Neural progenitor cell (in vitro differentiated cells): Measurements from ENCODE around the gene ADCY2.

Source experiments
- EZH2 ChIP-seq: fragments of 200-600 bp; sonication (generic); IDR thresholded peaks from 2 replicates; pipeline ENCODE4 v1.6.1; 2017; ENCODE audit warnings: antibody characterized with exemption, mild to moderate bottlenecking, moderate library complexity
- EZH2phosphoT487 ChIP-seq: fragments of 200-600 bp; sonication (generic); IDR thresholded peaks from 2 replicates; pipeline ENCODE4 v1.6.1; 2017; ENCODE audit warnings: antibody characterized with exemption
- TF ChIP-seq, protein P1 (sequence below): fragments of 200-600 bp; sonication (generic); IDR thresholded peaks from 2 replicates; pipeline ENCODE4 v1.5.1; 2017; ENCODE audit warnings: antibody characterized with exemption, mild to moderate bottlenecking

DNA sequence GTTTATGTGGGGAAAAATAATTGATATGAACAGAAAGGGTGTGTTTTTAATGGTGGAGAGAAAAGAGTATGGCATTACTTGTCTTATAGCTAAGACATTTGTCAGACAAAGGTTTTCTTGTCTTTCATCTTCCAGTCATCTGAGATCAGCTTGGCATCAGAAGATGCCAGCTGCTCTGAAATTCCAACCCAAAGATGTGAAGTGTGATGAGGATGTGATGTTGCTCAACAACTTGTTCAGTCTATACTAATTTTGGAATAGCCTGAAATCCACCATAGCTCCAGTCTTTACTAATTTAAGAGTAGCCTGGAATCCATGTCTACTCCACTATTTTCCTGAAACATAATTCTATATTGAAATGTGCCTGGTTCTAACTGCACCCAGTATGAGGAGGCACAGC lies 272.7 kb downstream of the ADCY2 start:
- TF ChIP-seq, protein P1, sequence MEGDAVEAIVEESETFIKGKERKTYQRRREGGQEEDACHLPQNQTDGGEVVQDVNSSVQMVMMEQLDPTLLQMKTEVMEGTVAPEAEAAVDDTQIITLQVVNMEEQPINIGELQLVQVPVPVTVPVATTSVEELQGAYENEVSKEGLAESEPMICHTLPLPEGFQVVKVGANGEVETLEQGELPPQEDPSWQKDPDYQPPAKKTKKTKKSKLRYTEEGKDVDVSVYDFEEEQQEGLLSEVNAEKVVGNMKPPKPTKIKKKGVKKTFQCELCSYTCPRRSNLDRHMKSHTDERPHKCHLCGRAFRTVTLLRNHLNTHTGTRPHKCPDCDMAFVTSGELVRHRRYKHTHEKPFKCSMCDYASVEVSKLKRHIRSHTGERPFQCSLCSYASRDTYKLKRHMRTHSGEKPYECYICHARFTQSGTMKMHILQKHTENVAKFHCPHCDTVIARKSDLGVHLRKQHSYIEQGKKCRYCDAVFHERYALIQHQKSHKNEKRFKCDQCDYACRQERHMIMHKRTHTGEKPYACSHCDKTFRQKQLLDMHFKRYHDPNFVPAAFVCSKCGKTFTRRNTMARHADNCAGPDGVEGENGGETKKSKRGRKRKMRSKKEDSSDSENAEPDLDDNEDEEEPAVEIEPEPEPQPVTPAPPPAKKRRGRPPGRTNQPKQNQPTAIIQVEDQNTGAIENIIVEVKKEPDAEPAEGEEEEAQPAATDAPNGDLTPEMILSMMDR: no peak
- no peak for TF ChIP-seq EZH2phosphoT487
- TF ChIP-seq EZH2: no peak
